Upper lobe of left lung (tissue), 6 donors: ENCODE measurements around the gene SARNP. TPM values are rescaled to one million over a fixed set of nuclear protein-coding genes. Genes with fewer than 3 reads are reported as not detected.

Experiments
- ATAC-seq, 2 donors: fragments of 200-7000 bp; cut with Tn5 transposase; one replicate each; pipeline ENCODE4 v1.9.1; 2022; ENCODE audit warnings: mild to moderate bottlenecking in 2 of 2, moderate library complexity in 2 of 2; ENCODE audit not compliant: low FRiP score in 2 of 2
- DNase-seq, 2 donors: peaks; one replicate each; pipeline ENCODE4 v3.0.0-alpha.2; 2019 to 2020
- H3K27ac ChIP-seq, 4 donors: fragments of 200-600 bp; sonication (generic); one replicate each; pipeline ENCODE4 v1.5.1; 2016 to 2019
- H3K27me3 ChIP-seq, 4 donors: fragments of 200-600 bp; sonication (generic); one replicate each; pipeline ENCODE4 v1.5.1; 2017 to 2019
- H3K36me3 ChIP-seq, 4 donors: fragments of 200-600 bp; sonication (generic); one replicate each; pipeline ENCODE4 v1.5.1; 2016 to 2019
- H3K4me1 ChIP-seq, 4 donors: fragments of 200-600 bp; sonication (generic); one replicate each; pipeline ENCODE4 v1.5.1; 2018 to 2019
- H3K4me3 ChIP-seq, 4 donors: fragments of 200-600 bp; sonication (generic); one replicate each; pipeline ENCODE4 v1.5.1; 2017 to 2019; ENCODE audit warnings: mild to moderate bottlenecking in 2 of 4, moderate library complexity in 1 of 4
- H3K9me3 ChIP-seq, 4 donors: fragments of 200-600 bp; sonication (generic); one replicate each; pipeline ENCODE4 v1.5.1; 2018 to 2019
- CTCF ChIP-seq, 6 experiments: fragments of 450-650 bp in 4 of 6; fragments of 200-600 bp in 2 of 6; sonication (generic) in 2 of 6; IDR thresholded peaks; one replicate each; pipeline ENCODE4 v1.5.1; 2016 to 2019; ENCODE audit warnings: antibody characterized with exemption in 6 of 6
- EP300 ChIP-seq, 4 donors: sonication (generic); formaldehyde crosslinking; IDR thresholded peaks; one replicate each; pipeline ENCODE4 v1.5.1; 2017; ENCODE audit warnings: antibody characterized with exemption in 4 of 4, control low read depth in 2 of 4
- POLR2A ChIP-seq, 4 donors: fragments of 450-650 bp; IDR thresholded peaks; one replicate each; pipeline ENCODE4 v1.5.1; 2016 to 2017; ENCODE audit warnings: antibody characterized with exemption in 4 of 4, mild to moderate bottlenecking in 2 of 4
- POLR2AphosphoS5 ChIP-seq, 2 donors: sonication (generic); formaldehyde crosslinking; IDR thresholded peaks; one replicate each; pipeline ENCODE4 v1.5.1; 2017; ENCODE audit warnings: antibody characterized with exemption in 2 of 2
- WGBS, 2 donors: methylation state at CpG; one replicate each; pipeline ENCODE4 v1.1.5; 2017 to 2018; 5-methylcytosine and 5-hydroxymethylcytosine counted together
- total RNA-seq, 6 donors: library from RNA; depleted of rRNA in 4 of 6; stranded (reverse); fragments of >200 nt in 4 of 6; gene quantifications; one replicate each; pipeline versions ENCODE4 v1.1.0 to v1.2.1, GENCODE V29; 2016 to 2021
- donor health status: DM: no; HTN: no; CAD: no; lungs with moderate emphysema.
- donor health status: DM: no; HTN: yes; CAD: no; lungs with severe emphysema.

The SARNP gene
- total RNA-seq, 6 donors from 2014 or later, result 39.1 to 69.3 (median 54.9) TPM

DNA sequence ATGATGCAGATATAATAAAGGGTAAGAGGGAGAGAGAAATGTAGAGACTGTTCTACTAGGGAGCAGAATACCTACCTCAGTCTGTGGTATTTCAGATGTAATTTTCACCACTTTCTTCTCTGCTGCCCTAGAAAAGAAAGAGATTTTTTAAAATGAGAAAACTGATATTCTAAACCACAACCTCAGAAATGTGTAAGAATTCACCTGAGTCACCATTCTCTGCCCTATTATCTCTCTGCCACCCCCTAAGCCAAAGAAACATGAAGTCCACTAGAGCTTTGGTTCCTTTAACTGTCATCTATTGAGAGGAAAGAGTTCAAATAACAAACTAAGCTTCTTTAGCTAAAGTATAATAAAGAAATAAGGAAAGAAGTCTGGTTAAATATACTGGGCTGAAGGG, 21.6 kb downstream of the SARNP start:
- TF ChIP-seq CTCF (IDR thresholded peaks at IDR 0.05) (no peak), POLR2A (IDR thresholded peaks at IDR 0.05) (no peak), POLR2AphosphoS5 (IDR thresholded peaks at IDR 0.05) (no peak), EP300 (IDR thresholded peaks at IDR 0.05) (no peak)
- Histone ChIP-seq H3K27me3 (no peaks in the 10 kb centered on the region), H3K4me3 (no peak overlapping the region), H3K36me3 (peaks cover 30 to 94% (median 63%) of the 10 kb centered on the region in 4 donors), H3K27ac (no peak overlapping the region), H3K4me1 (no peaks in the 10 kb centered on the region), H3K9me3 (no peaks in the 10 kb centered on the region)
- DNase-seq, result no peak
- no peak for ATAC-seq

GRCh38 chr12:55789893-55790292, 27.6 kb downstream of the SARNP start:
- ATAC-seq (no peak), DNase-seq (no peak)
- no peaks in the 10 kb centered on the region for H3K4me1 ChIP-seq
- H3K27me3 ChIP-seq, result no peaks in the 10 kb centered on the region
- H3K36me3 ChIP-seq, result peaks cover 21 to 96% (median 71%) of the 10 kb centered on the region in 4 donors
- TF ChIP-seq EP300 (IDR thresholded peaks at IDR 0.05), result no peak
- TF ChIP-seq CTCF (IDR thresholded peaks at IDR 0.05), result no peak
- TF ChIP-seq POLR2AphosphoS5 (IDR thresholded peaks at IDR 0.05), result no peak
- TF ChIP-seq POLR2A (IDR thresholded peaks at IDR 0.05), result no peak
- no peaks in the 10 kb centered on the region for H3K9me3 ChIP-seq
- H3K27ac ChIP-seq, result no peak overlapping the region
- H3K4me3 ChIP-seq, result no peak overlapping the region
- 95 to 96% methylated on average over 4 of the region's 4 CpGs for WGBS, 2 donors

- DNase-seq (no peak), ATAC-seq (no peak)
- WGBS, 2 donors, result 85 to 88% methylated on average over 2 of the region's 2 CpGs
These were observed 28.4 kb downstream of the SARNP start for GRCh38 chr12:55789171-55789570.

DNA sequence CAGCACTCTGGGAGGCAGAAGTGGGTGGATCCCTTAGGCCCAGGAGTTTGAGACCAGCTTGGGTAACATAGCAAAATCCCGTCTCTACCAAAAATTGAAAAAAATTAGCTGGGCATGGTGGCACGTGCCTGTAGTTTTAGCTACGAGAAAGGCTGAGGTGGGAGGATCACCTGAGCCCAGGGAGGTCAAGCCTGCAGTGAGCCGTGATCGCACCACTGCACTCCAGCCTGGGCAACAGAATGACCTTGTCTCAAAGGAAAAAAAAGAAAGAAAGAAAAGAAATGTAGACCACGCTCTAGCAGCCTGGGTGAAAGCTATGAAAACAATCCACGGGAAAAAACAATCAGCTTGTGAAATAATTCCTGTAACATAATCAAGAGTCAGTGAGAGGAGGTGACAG, 29.0 kb downstream of the SARNP start:
- Histone ChIP-seq H3K27me3 (no peaks in the 10 kb centered on the region), H3K9me3 (no peaks in the 10 kb centered on the region), H3K27ac (no peak overlapping the region), H3K36me3 (peaks cover 15 to 96% (median 71%) of the 10 kb centered on the region in 4 donors), H3K4me1 (no peaks in the 10 kb centered on the region), H3K4me3 (no peak overlapping the region)
- no peak for TF ChIP-seq POLR2A (IDR thresholded peaks at IDR 0.05)
- WGBS, 2 donors, result 86 to 96% methylated on average over 7 of the region's 7 CpGs
- DNase-seq, result no peak
- ATAC-seq, result no peak

More at GRCh38 chr12:55789171-55789570, 28.4 kb downstream of the SARNP start:
- Histone ChIP-seq H3K27ac (no peak overlapping the region), H3K4me1 (no peaks in the 10 kb centered on the region), H3K27me3 (no peaks in the 10 kb centered on the region), H3K4me3 (no peak overlapping the region), H3K36me3 (peaks cover 14 to 96% (median 71%) of the 10 kb centered on the region in 4 donors), H3K9me3 (no peaks in the 10 kb centered on the region)
- TF ChIP-seq CTCF (IDR thresholded peaks at IDR 0.05), result no peak
- TF ChIP-seq EP300 (IDR thresholded peaks at IDR 0.05), result no peak
- no peak for TF ChIP-seq POLR2A (IDR thresholded peaks at IDR 0.05)
- no peak for TF ChIP-seq POLR2AphosphoS5 (IDR thresholded peaks at IDR 0.05)

GRCh38 chr12:55780685-55781084, 36.8 kb downstream of the SARNP start:
- H3K36me3 ChIP-seq, result peaks cover 6 to 85% (median 42%) of the 10 kb centered on the region in 4 donors

More at GRCh38 chr12:55780685-55781084, 36.8 kb downstream of the SARNP start:
- WGBS, 2 donors, result 53% methylated on average over 2 of the region's 2 CpGs
- Histone ChIP-seq H3K27me3 (no peaks in the 10 kb centered on the region), H3K27ac (no peak overlapping the region), H3K4me1 (peaks cover 0 to 6% (median 0%) of the 10 kb centered on the region in 4 donors), H3K9me3 (no peaks in the 10 kb centered on the region), H3K4me3 (no peak overlapping the region)
- no peak for TF ChIP-seq EP300 (IDR thresholded peaks at IDR 0.05)
- TF ChIP-seq POLR2AphosphoS5 (IDR thresholded peaks at IDR 0.05), result no peak
- no peak for TF ChIP-seq CTCF (IDR thresholded peaks at IDR 0.05)
- no peak for TF ChIP-seq POLR2A (IDR thresholded peaks at IDR 0.05)
- DNase-seq, result no peak
- no peak for ATAC-seq
